GM23338 (cell line): ENCODE results near the gene UTS2. TPM values are rescaled to one million over a fixed set of nuclear protein-coding genes. Genes with fewer than 3 reads are reported as not detected.

ENCODE experiments used
- ATAC-seq: fragments of 200-7000 bp; cut with Tn5 transposase; 3 replicates; pipeline ENCODE4 v1.9.1; 2020
- DNase-seq: peaks from one replicate; pipeline ENCODE4 v3.0.0-alpha.2; 2015; ENCODE audit warnings: low spot score
- H2AFZ ChIP-seq: fragments of 200-600 bp; sonication (generic); 2 replicates; pipeline ENCODE4 v1.8.0; 2016; ENCODE audit warnings: antibody characterized with exemption, mild to moderate bottlenecking, moderate library complexity
- H3F3A ChIP-seq: fragments of 200-600 bp; sonication (generic); replicated peaks from 2 replicates; pipeline ENCODE4 v1.8.0; 2017; ENCODE audit warnings: antibody characterized with exemption, mixed run types, low read depth
- H3K27ac ChIP-seq: fragments of 200-600 bp; sonication (generic); 2 replicates; pipeline ENCODE4 v1.6.1; 2016; ENCODE audit warnings: low read depth
- H3K27me3 ChIP-seq: fragments of 200-600 bp; sonication (generic); 2 replicates; pipeline ENCODE4 v1.8.0; 2016; ENCODE audit warnings: mild to moderate bottlenecking, mixed run types, moderate library complexity; ENCODE audit not compliant: insufficient read depth
- H3K36me3 ChIP-seq: fragments of 200-600 bp; sonication (generic); 2 replicates; pipeline ENCODE4 v1.8.0; 2016; ENCODE audit warnings: mild to moderate bottlenecking; ENCODE audit not compliant: insufficient read depth
- H3K4me1 ChIP-seq: fragments of 200-600 bp; sonication (generic); 2 replicates; pipeline ENCODE4 v1.8.0; 2016; ENCODE audit warnings: mild to moderate bottlenecking, moderate library complexity; ENCODE audit not compliant: insufficient read depth
- H3K4me2 ChIP-seq: fragments of 200-600 bp; sonication (generic); 2 replicates; pipeline ENCODE4 v1.7.1; 2017; ENCODE audit warnings: mixed run types
- H3K4me3 ChIP-seq: fragments of 200-600 bp; sonication (generic); 2 replicates; pipeline ENCODE4 v1.6.1; 2016; ENCODE audit warnings: mixed run types
- H3K79me2 ChIP-seq: fragments of 200-600 bp; sonication (generic); replicated peaks from 2 replicates; pipeline ENCODE4 v1.8.0; 2017; ENCODE audit warnings: mild to moderate bottlenecking; ENCODE audit not compliant: insufficient read depth
- H3K9me2 ChIP-seq: fragments of 200-600 bp; sonication (generic); 2 replicates; pipeline ENCODE4 v1.8.0; 2017; ENCODE audit not compliant: insufficient read depth
- H4K20me1 ChIP-seq: fragments of 200-600 bp; sonication (generic); replicated peaks from 2 replicates; pipeline ENCODE4 v1.8.0; 2017; ENCODE audit warnings: mild to moderate bottlenecking; ENCODE audit not compliant: insufficient read depth
- H3K27ac Mint-ChIP-seq: 2 replicates; pipeline ENCODE4 v1.8.0; 2020; ENCODE audit warnings: inconsistent platforms, mild to moderate bottlenecking, moderate library complexity, mixed read lengths
- H3K27me3 Mint-ChIP-seq: 3 replicates; pipeline ENCODE4 v1.8.0; 2022; ENCODE audit warnings: low read depth, mild to moderate bottlenecking, moderate library complexity, mixed read lengths, inconsistent platforms; ENCODE audit not compliant: insufficient read depth, poor library complexity
- H3K36me3 Mint-ChIP-seq: 3 replicates; pipeline ENCODE4 v1.8.0; 2021; ENCODE audit warnings: low read depth, mild to moderate bottlenecking, inconsistent platforms, moderate library complexity, mixed read lengths
- H3K4me1 Mint-ChIP-seq: 3 replicates; pipeline ENCODE4 v1.8.0; 2020; ENCODE audit warnings: mild to moderate bottlenecking, inconsistent platforms, mixed read lengths
- H3K4me3 Mint-ChIP-seq: 3 replicates; pipeline ENCODE4 v1.8.0; 2021; ENCODE audit warnings: moderate library complexity, mild to moderate bottlenecking, inconsistent platforms, mixed read lengths
- H3K9me3 Mint-ChIP-seq: 3 replicates; pipeline ENCODE4 v1.8.0; 2020; ENCODE audit warnings: moderate library complexity, mild to moderate bottlenecking, inconsistent platforms, mixed read lengths
- CTCF ChIP-seq, 2 experiments: fragments of 200-600 bp in 1 of 2; sonication (generic) in 1 of 2; conservative IDR thresholded peaks; 2 replicates each; pipeline versions ENCODE4 v1.5.1 to v1.6.1; 2016 to 2017; ENCODE audit warnings: antibody characterized with exemption in 2 of 2, low read depth in 2 of 2, mild to moderate bottlenecking in 2 of 2, moderate library complexity in 1 of 2
- EZH2 ChIP-seq: fragments of 200-600 bp; sonication (generic); IDR thresholded peaks from one replicate; pipeline ENCODE4 v1.8.0; 2017; ENCODE audit warnings: antibody characterized with exemption, mild to moderate bottlenecking, low read depth; ENCODE audit not compliant: unreplicated experiment
- POLR2AphosphoS5 ChIP-seq: IDR thresholded peaks from 2 replicates; pipeline ENCODE4 v1.6.1; 2016; ENCODE audit warnings: antibody characterized with exemption, low read depth
- REST ChIP-seq: IDR thresholded peaks from one replicate; pipeline ENCODE4 v1.6.1; 2018; ENCODE audit warnings: antibody characterized with exemption; ENCODE audit not compliant: unreplicated experiment
- STAT1 ChIP-seq: IDR thresholded peaks from one replicate; pipeline ENCODE4 v1.6.1; 2016; ENCODE audit warnings: antibody characterized with exemption; ENCODE audit not compliant: unreplicated experiment
- ZNF114 ChIP-seq: fragments of 250-450 bp; sonication (Bioruptor Pico); IDR thresholded peaks from 2 replicates; pipeline ENCODE4 v1.5.0; 2020; ENCODE audit warnings: mild to moderate bottlenecking, moderate library complexity
- polyA plus RNA-seq: library from polyadenylated mRNA; unstranded; fragments of >200 nt; fragmentation: Nextera tagmentation; extraction: Ambion mirVana; gene quantifications from 2 replicates; pipeline ENCODE4 v1.2.1, GENCODE V29; 2016
- total RNA-seq: library from RNA; depleted of rRNA; stranded (reverse); fragments of >200 nt; shearing (Covaris generic); gene quantifications from 2 replicates; pipeline ENCODE4 v1.2.3, GENCODE V29; 2014

Gene UTS2
- total and polyA plus RNA-seq, 2 experiments from 2014 or later = not detected

- TF ChIP-seq POLR2AphosphoS5 (no peak), REST (no peak), CTCF (conservative IDR thresholded peaks at IDR 0.05; ENCODE audit: low read depth in 2 of 2) (no peak)
Observed at GRCh38 chr1:7868070-7868780, 15.4 kb upstream of the UTS2 start (continued).

GRCh38 chr1:7865978-7866377, 13.1 kb upstream of the UTS2 start:
- Mint-ChIP-seq H3K27ac (no peak overlapping the region), H3K4me1 (no peaks in the 10 kb centered on the region), H3K4me3 (no peak overlapping the region), H3K27me3 (no peaks in the 10 kb centered on the region), H3K36me3 (no peaks in the 10 kb centered on the region), H3K9me3 (no peaks in the 10 kb centered on the region; the same call in 2 of the 3 replicates)
- Histone ChIP-seq H3K27ac (no peak overlapping the region), H3K4me1 (no peaks in the 10 kb centered on the region), H3K4me2 (no peak overlapping the region), H2AFZ (no peak overlapping the region), H4K20me1 (no peaks in the 10 kb centered on the region), H3K9me2 (no peaks in the 10 kb centered on the region), H3K4me3 (no peak overlapping the region), H3K36me3 (no peaks in the 10 kb centered on the region), H3F3A (no peaks in the 10 kb centered on the region), H3K27me3 (no peaks in the 10 kb centered on the region), H3K79me2 (no peaks in the 10 kb centered on the region)
- DNase-seq = no peak
- TF ChIP-seq STAT1 (no peak), EZH2 (no peak), CTCF (conservative IDR thresholded peaks at IDR 0.05; ENCODE audit: low read depth in 2 of 2) (no peak), ZNF114 (no peak)
- no peak for ATAC-seq
